Dermis microvascular lymphatic vessel endothelial cell (primary cell): ENCODE measurements around the gene PCSK2. TPM values are rescaled to one million over a fixed set of nuclear protein-coding genes. Genes with fewer than 3 reads are reported as not detected.

Source experiments
- DNase-seq, 2 donors: peaks; one replicate each; pipeline versions ENCODE4 v3.0.0 to v3.0.0-alpha.2; 2010; ENCODE audit warnings: low read depth in 2 of 2
- total RNA-seq: library from RNA; depleted of rRNA; stranded (reverse); fragments of >200 nt; gene quantifications from 2 replicates; pipeline ENCODE4 v1.2.1, GENCODE V29; 2014

The PCSK2 gene
- total RNA-seq, 1 donor from 2014 or later, result not detected

- DNase-seq, result no peak
Observed at GRCh38 chr20:17248224-17248623, 21.4 kb downstream of the PCSK2 start.

GRCh38 chr20:17262786-17263185 is 35.9 kb downstream of the PCSK2 start:
- DNase-seq, result no peak

GRCh38 chr20:17273717-17274116 is 46.9 kb downstream of the PCSK2 start:
- no peak for DNase-seq

- DNase-seq, result no peak
Observed at GRCh38 chr20:17276101-17276500, 49.3 kb downstream of the PCSK2 start.

GRCh38 chr20:17281478-17281877 is 54.6 kb downstream of the PCSK2 start:
- DNase-seq, result no peak

GRCh38 chr20:17282501-17282900 is 55.7 kb downstream of the PCSK2 start:
- DNase-seq, result no peak

- DNase-seq, result no peak
Observed at GRCh38 chr20:17287503-17287902, 60.7 kb downstream of the PCSK2 start.

GRCh38 chr20:17287998-17288397 is 61.2 kb downstream of the PCSK2 start:
- DNase-seq, result no peak

GRCh38 chr20:17295151-17295726 is 68.4 kb downstream of the PCSK2 start:
- no peak for DNase-seq

GRCh38 chr20:17295991-17296390 is 69.2 kb downstream of the PCSK2 start:
- no peak for DNase-seq

GRCh38 chr20:17298171-17298570 is 71.3 kb downstream of the PCSK2 start:
- no peak for DNase-seq

- DNase-seq, result no peak
Observed at GRCh38 chr20:17298751-17299150, 71.9 kb downstream of the PCSK2 start.

GRCh38 chr20:17300113-17300512 is 73.3 kb downstream of the PCSK2 start:
- DNase-seq, result no peak

GRCh38 chr20:17304774-17305173 is 77.9 kb downstream of the PCSK2 start:
- no peak for DNase-seq

- DNase-seq, result no peak
Observed at GRCh38 chr20:17306427-17306826, 79.6 kb downstream of the PCSK2 start.

GRCh38 chr20:17314264-17314663 is 87.4 kb downstream of the PCSK2 start:
- DNase-seq, result no peak

- DNase-seq, result no peak
Observed at GRCh38 chr20:17315407-17316231, 88.8 kb downstream of the PCSK2 start.

- DNase-seq, result no peak
Observed at GRCh38 chr20:17316316-17317038, 89.6 kb downstream of the PCSK2 start.

GRCh38 chr20:17317341-17317740 is 90.5 kb downstream of the PCSK2 start:
- no peak for DNase-seq

GRCh38 chr20:17320456-17320855 is 93.6 kb downstream of the PCSK2 start:
- DNase-seq, result no peak

- DNase-seq, result no peak
Observed at GRCh38 chr20:17326096-17326495, 99.3 kb downstream of the PCSK2 start.
